ENCODE results near the gene FKBP6.
A peak's percentile ranks its signal among the peaks of the same experiment; 100 is the strongest.
"Not testable (repeated sequence)": the region's sequence is repeated elsewhere in the genome, so short reads cannot be mapped to it uniquely, and the experiment has no call there.

Gene FKBP6

DNA sequence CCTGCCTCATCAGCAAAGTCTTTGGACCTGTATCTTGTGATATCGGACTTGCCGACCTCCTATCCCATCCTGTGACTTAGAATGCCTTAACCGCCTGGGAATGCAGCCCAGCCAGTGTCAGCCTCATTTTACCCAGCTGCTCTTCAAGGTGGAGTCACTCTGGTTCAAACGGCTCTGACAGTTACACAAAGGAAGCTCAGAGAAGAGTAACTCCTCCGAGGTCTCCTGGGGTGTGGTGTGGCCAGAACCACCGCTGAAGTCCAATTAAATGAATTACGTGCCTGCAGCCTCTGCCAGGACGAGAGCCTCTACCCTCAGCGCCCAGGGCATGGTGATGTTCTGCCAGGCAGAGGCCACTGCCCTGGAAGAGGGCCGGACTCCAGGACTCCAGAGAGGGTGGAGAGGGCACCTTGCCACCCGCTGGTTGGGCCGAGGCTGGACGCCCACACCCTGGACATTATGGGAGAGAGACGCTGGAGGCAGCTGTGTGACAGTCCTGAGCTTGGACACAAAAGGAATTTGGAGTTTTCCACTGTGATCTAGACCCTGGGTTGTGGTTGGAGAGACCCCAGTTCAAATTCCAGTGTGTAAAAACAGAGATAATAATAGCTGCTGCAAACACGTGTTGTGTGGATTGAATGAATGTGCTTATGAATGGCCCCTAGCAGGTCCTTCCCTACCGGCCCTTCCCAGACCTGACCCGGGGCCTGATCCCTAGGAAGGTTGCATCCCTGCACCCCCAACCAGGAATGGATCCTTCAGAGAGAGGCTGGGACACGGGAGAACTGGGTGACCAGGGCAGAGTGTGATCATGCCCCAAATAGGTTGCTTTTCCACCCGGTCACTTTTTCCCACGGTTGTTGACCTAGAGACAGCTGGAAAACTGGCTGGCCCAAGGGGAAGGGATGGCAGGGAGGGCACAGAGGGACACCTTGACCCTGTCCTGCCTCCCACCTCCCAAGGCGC lies 67.9 kb downstream of the FKBP6 start:
- DNase-seq (ENCODE audit: low spot score) = no peak

DNA sequence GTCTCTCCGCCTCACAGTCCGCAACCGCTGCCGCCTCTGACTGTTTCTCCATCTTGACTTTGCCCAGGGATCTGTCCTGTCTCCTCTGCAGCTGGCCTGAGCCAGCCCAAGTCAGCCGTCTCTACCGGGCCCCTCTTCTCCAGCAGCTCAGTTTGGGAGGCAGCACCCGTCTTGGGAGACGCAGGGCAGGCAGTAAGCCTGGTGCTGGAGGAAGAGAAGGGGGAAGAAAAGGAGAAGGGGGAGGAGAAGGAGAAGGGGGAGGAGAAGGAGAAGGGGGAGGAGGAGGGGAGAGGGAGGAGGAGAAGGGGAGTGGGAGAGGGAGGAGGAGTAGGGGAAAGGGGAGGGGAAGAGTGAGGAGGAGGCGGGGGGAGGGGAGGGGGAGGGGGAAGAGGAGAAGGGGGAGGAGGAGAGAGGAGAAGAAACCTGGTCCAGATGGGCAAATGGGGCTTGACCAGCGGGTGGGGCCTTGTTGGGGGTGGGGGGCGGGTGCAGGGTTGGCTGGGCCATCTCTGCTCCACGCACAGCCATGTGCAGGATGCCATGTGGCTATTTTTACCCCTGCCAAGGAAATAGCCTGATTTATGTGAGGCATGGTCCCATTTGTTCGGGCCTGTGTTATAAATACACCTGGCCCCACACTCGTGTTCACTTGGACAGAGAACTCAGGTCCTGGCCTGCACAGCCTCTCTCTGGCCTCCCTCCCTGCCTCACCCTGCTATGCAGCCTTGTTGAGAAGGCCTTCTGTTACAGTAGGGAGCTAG lies 69.7 kb downstream of the FKBP6 start:
- no peak for DNase-seq (ENCODE audit: low spot score)

DNA sequence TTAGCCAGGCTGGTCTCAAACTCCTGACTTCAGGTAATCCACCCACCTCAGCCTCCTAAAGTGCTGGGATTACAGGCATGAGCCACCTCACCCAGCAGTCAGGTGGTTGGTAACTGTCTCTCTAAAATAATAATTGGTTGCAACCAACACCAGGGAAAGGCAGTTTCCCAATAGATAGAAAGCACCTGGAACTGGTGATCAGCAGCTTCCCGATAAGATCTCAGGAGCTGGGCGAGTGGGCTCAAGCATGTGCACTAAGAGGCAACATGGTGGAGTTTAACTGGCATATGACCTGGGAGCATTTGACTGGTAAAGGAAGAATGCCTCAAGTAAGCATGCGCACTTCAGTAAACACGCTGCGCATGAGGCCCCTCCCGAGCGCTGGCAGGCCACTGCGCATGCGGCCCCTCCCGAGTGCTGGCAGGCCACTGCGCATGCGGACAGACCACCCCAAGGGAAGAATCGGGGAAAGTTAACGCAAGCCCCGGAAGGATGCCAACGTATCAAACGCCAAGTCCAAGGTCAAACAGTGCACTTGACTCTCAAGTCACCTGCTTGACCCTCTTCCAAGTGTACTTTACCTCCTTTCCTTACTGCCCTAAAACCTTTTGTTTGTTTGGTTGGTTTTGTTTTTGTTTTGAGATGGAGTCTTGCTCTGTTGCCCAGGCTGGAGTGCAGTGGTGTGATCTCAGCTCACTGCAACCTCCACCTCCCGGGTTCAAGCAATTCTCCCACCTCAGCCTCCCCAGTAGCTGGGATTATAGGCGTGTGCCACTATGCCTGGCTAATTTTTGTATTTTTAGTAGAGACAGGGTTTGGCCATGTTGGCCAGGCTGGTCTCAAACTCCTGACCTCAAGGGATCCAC lies 71.5 kb downstream of the FKBP6 start:
- peak; percentile 71 for DNase-seq (ENCODE audit: low spot score)

DNA sequence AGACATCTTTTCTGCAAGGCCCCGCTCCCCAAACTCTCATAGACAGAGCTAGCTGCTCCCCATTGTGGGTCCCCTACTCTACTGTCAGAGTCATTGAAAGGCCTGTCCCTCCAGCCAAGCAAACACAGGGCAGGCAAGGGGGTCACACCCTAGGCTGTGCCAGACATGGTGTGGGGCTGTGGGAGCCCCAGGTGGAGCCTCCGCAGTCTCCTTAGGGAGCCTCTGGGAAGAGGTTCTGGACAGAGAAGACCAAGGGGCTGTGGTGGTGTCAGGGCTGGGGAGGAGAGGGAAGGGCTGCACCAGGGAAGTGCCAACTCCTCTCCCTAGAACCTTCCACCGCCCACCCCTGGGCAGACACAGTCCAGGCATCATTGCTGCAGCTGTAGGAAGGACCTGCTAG lies 76.9 kb downstream of the FKBP6 start:
- DNase-seq (ENCODE audit: low spot score) = not testable (repeated sequence)

All from CD4-positive, alpha-beta T cell treated with Interleukin-6 at 100 ng/mL for 8 hours (primary cell).